ENCODE results near the gene HES1.

The HES1 gene

DNA sequence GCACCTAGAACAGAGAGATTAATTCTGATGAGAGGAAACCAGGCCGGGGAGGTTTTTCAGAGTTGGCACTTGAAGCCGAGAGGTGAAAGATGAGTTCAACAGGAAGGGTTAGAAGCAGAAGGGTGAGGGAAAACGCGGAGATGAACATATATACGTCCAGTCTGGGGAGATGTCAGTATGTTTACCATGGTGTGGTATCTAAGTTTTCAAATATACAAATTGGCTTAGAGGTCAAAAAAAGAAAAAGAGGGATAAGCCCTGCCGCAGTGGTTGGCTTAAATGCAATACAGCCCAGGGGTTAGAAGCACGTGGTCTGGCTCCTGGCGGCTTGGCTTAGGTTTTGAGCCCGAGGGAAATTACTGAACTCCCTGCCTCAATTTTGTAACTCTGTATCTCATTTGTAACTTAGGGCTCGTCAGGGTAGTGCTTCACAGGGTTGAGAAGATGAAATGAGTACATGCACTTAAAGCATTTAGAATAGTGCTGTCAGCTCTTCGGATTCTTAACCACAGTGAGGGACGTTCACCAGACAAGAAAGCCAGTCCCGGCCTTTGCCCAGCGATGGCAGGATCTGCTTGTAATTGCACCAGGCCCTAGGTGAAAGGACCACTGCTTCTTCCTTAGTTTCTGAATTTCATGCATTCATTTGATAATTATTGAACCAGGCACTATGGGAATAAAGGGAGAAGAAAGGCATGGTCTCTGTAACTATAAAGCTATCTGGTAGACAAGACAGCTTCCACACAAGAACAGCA, 6.4 kb downstream of the HES1 start:
- Histone ChIP-seq H3K9ac (ENCODE audit: low read length) (peak overlapping the region; percentile 76), H3K79me2 (ENCODE audit: control insufficient read depth, insufficient read depth, low read length) (peaks cover 5% of the 10 kb centered on the region), H3K36me3 (ENCODE audit: control insufficient read depth, insufficient read depth, low read length) (no peaks in the 10 kb centered on the region), H3K4me3 (ENCODE audit: low read length) (no peak overlapping the region), H3K79me1 (ENCODE audit: low read length) (no peaks in the 10 kb centered on the region), H3K4me2 (ENCODE audit: low read length) (no peak overlapping the region), H3K27ac (ENCODE audit: low read depth, low read length) (peak overlapping the region; percentile 99), H2BK15ac (replicated peaks; ENCODE audit: low read depth) (no peak overlapping the region), H3K4me1 (ENCODE audit: control insufficient read depth, low read depth, low read length) (peaks cover 10% of the 10 kb centered on the region), H3K56ac (ENCODE audit: low read length) (peak overlapping the region; percentile 88), H3K18ac (ENCODE audit: low read length) (peak overlapping the region; percentile 99), H4K5ac (ENCODE audit: low read length) (peak overlapping the region; percentile 64), H2BK5ac (ENCODE audit: low read length) (peak overlapping the region; percentile 86), H4K8ac (ENCODE audit: low read depth, low read length) (peak overlapping the region; percentile 95), H2AK5ac (ENCODE audit: low read length) (peak overlapping the region; percentile 70), H3K27me3 (ENCODE audit: insufficient read depth, low read length, poor library complexity) (no peaks in the 10 kb centered on the region), H2BK120ac (ENCODE audit: low read depth, low read length) (peak overlapping the region; percentile 95), H3K23ac (ENCODE audit: low read length) (no peak overlapping the region), H3K4ac (ENCODE audit: low read depth, low read length) (peak overlapping the region; percentile 91)
- no CpG with 5 or more reads among the region's 14 CpGs for WGBS (ENCODE audit: extremely low coverage, insufficient coverage, low lambda C conversion rate)
- DNase-seq: peak; percentile 36

DNA sequence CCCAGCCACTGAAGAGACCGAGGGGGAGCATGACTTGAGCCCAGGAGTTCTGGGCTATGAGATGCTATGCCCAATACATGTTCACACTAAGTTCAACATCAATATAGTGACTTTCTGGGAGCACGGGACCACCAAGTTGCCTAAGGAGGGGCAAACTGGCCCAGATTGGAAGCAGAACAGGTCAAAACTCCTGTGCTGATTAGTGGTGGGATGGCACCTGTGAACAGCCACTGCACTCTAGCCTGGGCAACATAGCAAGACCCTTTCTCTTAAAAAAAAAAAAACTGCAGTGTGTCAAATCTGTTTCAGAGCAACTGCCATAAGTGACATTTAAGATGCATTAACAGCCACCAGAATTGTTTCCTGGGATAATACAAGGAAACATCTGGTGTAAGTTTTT, 9.8 kb downstream of the HES1 start:
- H2BK5ac ChIP-seq (ENCODE audit: low read length): no peak overlapping the region
- H3K4me2 ChIP-seq (ENCODE audit: low read length): no peak overlapping the region
- no peak overlapping the region for H3K27ac ChIP-seq (ENCODE audit: low read depth, low read length)
- H2BK15ac ChIP-seq (replicated peaks; ENCODE audit: low read depth): no peak overlapping the region
- no peaks in the 10 kb centered on the region for H3K36me3 ChIP-seq (ENCODE audit: control insufficient read depth, insufficient read depth, low read length)
- no peak overlapping the region for H4K5ac ChIP-seq (ENCODE audit: low read length)
- H3K4me1 ChIP-seq (ENCODE audit: control insufficient read depth, low read depth, low read length): peaks cover 5% of the 10 kb centered on the region
- no peak overlapping the region for H2AK5ac ChIP-seq (ENCODE audit: low read length)
- H3K56ac ChIP-seq (ENCODE audit: low read length): no peak overlapping the region
- no CpG with 5 or more reads among the region's 2 CpGs for WGBS (ENCODE audit: extremely low coverage, insufficient coverage, low lambda C conversion rate)
- DNase-seq: no peak
- no peak overlapping the region for H3K23ac ChIP-seq (ENCODE audit: low read length)
- H2BK120ac ChIP-seq (ENCODE audit: low read depth, low read length): no peak overlapping the region
- H3K27me3 ChIP-seq (ENCODE audit: insufficient read depth, low read length, poor library complexity): no peaks in the 10 kb centered on the region
- no peak overlapping the region for H3K4ac ChIP-seq (ENCODE audit: low read depth, low read length)
- H3K79me1 ChIP-seq (ENCODE audit: low read length): no peaks in the 10 kb centered on the region
- no peak overlapping the region for H3K18ac ChIP-seq (ENCODE audit: low read length)
- H4K8ac ChIP-seq (ENCODE audit: low read depth, low read length): no peak overlapping the region
- H3K9ac ChIP-seq (ENCODE audit: low read length): no peak overlapping the region
- H3K4me3 ChIP-seq (ENCODE audit: low read length): no peak overlapping the region
- H3K79me2 ChIP-seq (ENCODE audit: control insufficient read depth, insufficient read depth, low read length): no peaks in the 10 kb centered on the region

DNA sequence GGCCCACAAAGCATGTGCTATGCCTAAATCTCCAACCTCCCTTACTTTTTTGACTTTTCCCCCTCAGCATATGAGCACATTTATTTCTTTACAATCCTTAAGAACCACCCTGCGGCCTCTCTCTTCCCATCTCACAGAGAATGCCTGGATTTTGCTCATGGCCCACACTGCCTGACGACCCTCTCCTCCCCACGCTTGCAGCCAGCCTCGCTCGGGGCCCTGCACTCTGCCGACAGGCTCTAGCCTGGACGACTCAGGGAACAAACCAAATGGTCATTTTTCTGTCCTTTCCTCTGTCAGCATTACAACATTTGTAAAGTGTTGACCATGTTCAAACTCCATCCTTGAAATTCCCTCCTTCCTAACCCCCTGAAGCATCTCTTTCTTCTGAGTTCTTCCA, 11.7 kb downstream of the HES1 start:
- Histone ChIP-seq H3K4ac (ENCODE audit: low read depth, low read length) (no peak overlapping the region), H3K79me1 (ENCODE audit: low read length) (no peaks in the 10 kb centered on the region), H3K56ac (ENCODE audit: low read length) (no peak overlapping the region), H2BK120ac (ENCODE audit: low read depth, low read length) (no peak overlapping the region), H2BK5ac (ENCODE audit: low read length) (no peak overlapping the region), H2BK15ac (replicated peaks; ENCODE audit: low read depth) (no peak overlapping the region), H3K27ac (ENCODE audit: low read depth, low read length) (no peak overlapping the region), H4K5ac (ENCODE audit: low read length) (no peak overlapping the region), H3K36me3 (ENCODE audit: control insufficient read depth, insufficient read depth, low read length) (no peaks in the 10 kb centered on the region), H2AK5ac (ENCODE audit: low read length) (no peak overlapping the region), H3K23ac (ENCODE audit: low read length) (no peak overlapping the region), H3K9ac (ENCODE audit: low read length) (no peak overlapping the region), H3K4me2 (ENCODE audit: low read length) (no peak overlapping the region), H3K18ac (ENCODE audit: low read length) (no peak overlapping the region), H3K4me1 (ENCODE audit: control insufficient read depth, low read depth, low read length) (no peaks in the 10 kb centered on the region), H4K8ac (ENCODE audit: low read depth, low read length) (no peak overlapping the region), H3K4me3 (ENCODE audit: low read length) (no peak overlapping the region), H3K27me3 (ENCODE audit: insufficient read depth, low read length, poor library complexity) (no peaks in the 10 kb centered on the region), H3K79me2 (ENCODE audit: control insufficient read depth, insufficient read depth, low read length) (no peaks in the 10 kb centered on the region)
- no CpG with 5 or more reads among the region's 7 CpGs for WGBS (ENCODE audit: extremely low coverage, insufficient coverage, low lambda C conversion rate)
- no peak for DNase-seq

DNA sequence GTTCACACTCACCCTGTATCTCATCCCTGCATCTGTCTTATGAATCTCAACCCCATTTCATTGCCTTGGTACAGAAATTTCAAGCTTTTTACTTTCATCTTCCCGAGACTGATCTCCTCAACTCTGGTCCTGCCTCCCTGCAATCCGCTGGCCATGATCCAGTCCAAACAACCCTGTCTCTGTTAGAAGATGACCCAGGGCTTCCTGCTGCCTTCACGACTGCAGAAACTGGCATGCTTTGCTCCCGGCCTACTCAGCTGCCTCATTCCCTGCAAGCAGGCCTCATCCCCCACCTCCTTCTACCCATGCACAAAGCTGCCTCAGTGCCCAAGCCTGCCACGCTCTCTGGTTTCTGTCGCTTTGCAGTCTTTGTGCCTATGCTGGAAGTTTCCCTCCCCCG, 12.4 kb downstream of the HES1 start:
- Histone ChIP-seq H3K56ac (ENCODE audit: low read length) (peak overlapping the region; percentile 2), H3K23ac (ENCODE audit: low read length) (no peak overlapping the region)
- WGBS (ENCODE audit: extremely low coverage, insufficient coverage, low lambda C conversion rate): no CpG with 5 or more reads among the region's 7 CpGs

DNA sequence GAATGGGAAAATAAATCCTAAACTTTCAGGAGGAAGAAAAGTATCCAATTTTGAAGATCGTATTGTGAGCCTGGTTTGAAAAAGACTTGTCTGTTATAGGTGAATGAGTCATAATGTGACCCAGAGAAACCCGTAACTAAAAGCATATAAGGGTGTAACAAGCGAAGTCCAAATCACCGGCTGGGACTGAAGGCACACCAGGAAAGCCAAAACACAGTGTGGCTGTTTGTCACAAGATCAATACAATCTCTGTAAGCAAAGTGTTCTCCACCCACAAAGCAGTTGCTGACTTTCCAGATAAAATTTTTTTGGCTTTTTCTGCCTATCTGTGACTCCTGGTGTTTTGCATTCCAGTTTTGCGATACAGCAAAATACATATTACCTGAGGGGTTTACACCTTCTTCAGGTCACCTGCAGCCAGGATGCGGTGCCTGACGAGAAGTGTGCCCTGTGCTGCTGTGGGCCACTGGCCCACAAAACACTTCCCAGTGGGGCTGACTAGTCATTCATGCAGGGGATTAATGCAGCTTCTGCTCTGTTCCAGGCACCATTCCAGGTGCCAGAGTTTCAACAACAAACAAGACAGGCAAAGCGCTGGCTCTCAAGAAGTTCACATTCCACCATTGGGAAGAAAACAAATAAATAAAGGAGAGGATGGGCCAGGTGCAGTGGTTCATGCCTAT, 14.4 kb downstream of the HES1 start:
- Histone ChIP-seq H3K4me1 (ENCODE audit: control insufficient read depth, low read depth, low read length) (no peaks in the 10 kb centered on the region), H3K23ac (ENCODE audit: low read length) (no peak overlapping the region), H3K4me2 (ENCODE audit: low read length) (no peak overlapping the region), H3K4ac (ENCODE audit: low read depth, low read length) (no peak overlapping the region), H3K79me1 (ENCODE audit: low read length) (no peaks in the 10 kb centered on the region), H2BK120ac (ENCODE audit: low read depth, low read length) (no peak overlapping the region), H2BK15ac (replicated peaks; ENCODE audit: low read depth) (no peak overlapping the region), H3K56ac (ENCODE audit: low read length) (no peak overlapping the region), H3K4me3 (ENCODE audit: low read length) (no peak overlapping the region), H3K18ac (ENCODE audit: low read length) (peak overlapping the region; percentile 7), H3K27me3 (ENCODE audit: insufficient read depth, low read length, poor library complexity) (no peaks in the 10 kb centered on the region), H2BK5ac (ENCODE audit: low read length) (no peak overlapping the region), H3K36me3 (ENCODE audit: control insufficient read depth, insufficient read depth, low read length) (no peaks in the 10 kb centered on the region), H3K79me2 (ENCODE audit: control insufficient read depth, insufficient read depth, low read length) (no peaks in the 10 kb centered on the region), H4K5ac (ENCODE audit: low read length) (no peak overlapping the region), H3K9ac (ENCODE audit: low read length) (no peak overlapping the region), H2AK5ac (ENCODE audit: low read length) (no peak overlapping the region), H4K8ac (ENCODE audit: low read depth, low read length) (no peak overlapping the region), H3K27ac (ENCODE audit: low read depth, low read length) (no peak overlapping the region)
- WGBS (ENCODE audit: extremely low coverage, insufficient coverage, low lambda C conversion rate): no CpG with 5 or more reads among the region's 8 CpGs
- DNase-seq: no peak

More for the DNA sequence above, 12.4 kb downstream of the HES1 start:
- Histone ChIP-seq H3K9ac (ENCODE audit: low read length) (no peak overlapping the region), H3K18ac (ENCODE audit: low read length) (no peak overlapping the region), H3K4ac (ENCODE audit: low read depth, low read length) (no peak overlapping the region), H3K27me3 (ENCODE audit: insufficient read depth, low read length, poor library complexity) (no peaks in the 10 kb centered on the region), H3K27ac (ENCODE audit: low read depth, low read length) (no peak overlapping the region), H2BK120ac (ENCODE audit: low read depth, low read length) (no peak overlapping the region), H3K79me2 (ENCODE audit: control insufficient read depth, insufficient read depth, low read length) (no peaks in the 10 kb centered on the region), H4K5ac (ENCODE audit: low read length) (peak overlapping the region; percentile 6), H3K4me1 (ENCODE audit: control insufficient read depth, low read depth, low read length) (no peaks in the 10 kb centered on the region), H2BK15ac (replicated peaks; ENCODE audit: low read depth) (no peak overlapping the region), H4K8ac (ENCODE audit: low read depth, low read length) (no peak overlapping the region), H2AK5ac (ENCODE audit: low read length) (no peak overlapping the region), H3K36me3 (ENCODE audit: control insufficient read depth, insufficient read depth, low read length) (no peaks in the 10 kb centered on the region), H3K79me1 (ENCODE audit: low read length) (no peaks in the 10 kb centered on the region), H3K4me3 (ENCODE audit: low read length) (no peak overlapping the region), H2BK5ac (ENCODE audit: low read length) (no peak overlapping the region), H3K4me2 (ENCODE audit: low read length) (no peak overlapping the region)
- no peak for DNase-seq
